Measurements from ENCODE around the gene RPUSD3. TPM values are rescaled to one million over a fixed set of nuclear protein-coding genes. Genes with fewer than 3 reads are reported as not detected.
"Not testable (repeated sequence)": the region's sequence is repeated elsewhere in the genome, so short reads cannot be mapped to it uniquely, and the experiment has no call there.

Gene RPUSD3
- total RNA-seq, 1 donor from 2014 or later, result 30.7 TPM

- no peaks in the 10 kb centered on the region for H3K36me3 ChIP-seq
- no peaks in the 10 kb centered on the region for H3K9me3 ChIP-seq
- intact Hi-C loops (cut with DNase I), result no loop called here
- DNase-seq (ENCODE audit: low spot score in 2 of 2), result no peak
- H3K4me1 ChIP-seq, result peaks cover 0 to 4% of the 10 kb centered on the region in 2 donors
- H3K27ac ChIP-seq, result no peak overlapping the region
- no peaks in the 10 kb centered on the region for H3K27me3 ChIP-seq
- no peak overlapping the region for H3K4me3 ChIP-seq
- TF ChIP-seq, protein P1, sequence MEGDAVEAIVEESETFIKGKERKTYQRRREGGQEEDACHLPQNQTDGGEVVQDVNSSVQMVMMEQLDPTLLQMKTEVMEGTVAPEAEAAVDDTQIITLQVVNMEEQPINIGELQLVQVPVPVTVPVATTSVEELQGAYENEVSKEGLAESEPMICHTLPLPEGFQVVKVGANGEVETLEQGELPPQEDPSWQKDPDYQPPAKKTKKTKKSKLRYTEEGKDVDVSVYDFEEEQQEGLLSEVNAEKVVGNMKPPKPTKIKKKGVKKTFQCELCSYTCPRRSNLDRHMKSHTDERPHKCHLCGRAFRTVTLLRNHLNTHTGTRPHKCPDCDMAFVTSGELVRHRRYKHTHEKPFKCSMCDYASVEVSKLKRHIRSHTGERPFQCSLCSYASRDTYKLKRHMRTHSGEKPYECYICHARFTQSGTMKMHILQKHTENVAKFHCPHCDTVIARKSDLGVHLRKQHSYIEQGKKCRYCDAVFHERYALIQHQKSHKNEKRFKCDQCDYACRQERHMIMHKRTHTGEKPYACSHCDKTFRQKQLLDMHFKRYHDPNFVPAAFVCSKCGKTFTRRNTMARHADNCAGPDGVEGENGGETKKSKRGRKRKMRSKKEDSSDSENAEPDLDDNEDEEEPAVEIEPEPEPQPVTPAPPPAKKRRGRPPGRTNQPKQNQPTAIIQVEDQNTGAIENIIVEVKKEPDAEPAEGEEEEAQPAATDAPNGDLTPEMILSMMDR (IDR thresholded peaks at IDR 0.05), result no peak
These were observed 27.2 kb upstream of the RPUSD3 start for GRCh38 chr3:9870978-9871377.

DNA sequence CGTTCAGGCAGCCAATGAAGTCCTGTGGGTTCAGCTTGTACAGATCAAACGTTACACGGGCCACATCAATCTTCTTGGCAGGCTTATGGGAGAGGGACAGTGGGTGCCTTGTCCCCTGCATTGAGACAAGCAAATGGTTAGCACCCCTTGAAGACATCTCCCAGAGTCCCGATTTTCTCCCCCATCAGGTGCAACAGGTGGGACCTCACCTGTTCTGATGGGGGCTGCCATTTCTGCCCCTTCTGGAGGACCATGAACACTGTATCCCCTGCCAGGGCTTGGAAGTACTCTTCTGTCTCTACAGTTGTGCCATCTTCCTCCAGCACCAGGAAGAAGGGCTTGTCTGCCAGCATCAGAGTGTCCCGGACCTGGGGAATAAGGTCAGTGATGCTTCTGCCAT lies 26.1 kb upstream of the RPUSD3 start:
- intact Hi-C loops (cut with DNase I), result no loop called here
- no peaks in the 10 kb centered on the region for H3K27me3 ChIP-seq
- H3K4me3 ChIP-seq, result no peak overlapping the region
- peaks cover 0 to 13% of the 10 kb centered on the region in 2 donors for H3K4me1 ChIP-seq
- DNase-seq (ENCODE audit: low spot score in 2 of 2), result no peak
- H3K36me3 ChIP-seq, result no peaks in the 10 kb centered on the region
- no peak overlapping the region for H3K27ac ChIP-seq
- TF ChIP-seq, protein P1 (IDR thresholded peaks at IDR 0.05), result no peak
- H3K9me3 ChIP-seq, result no peaks in the 10 kb centered on the region

DNA sequence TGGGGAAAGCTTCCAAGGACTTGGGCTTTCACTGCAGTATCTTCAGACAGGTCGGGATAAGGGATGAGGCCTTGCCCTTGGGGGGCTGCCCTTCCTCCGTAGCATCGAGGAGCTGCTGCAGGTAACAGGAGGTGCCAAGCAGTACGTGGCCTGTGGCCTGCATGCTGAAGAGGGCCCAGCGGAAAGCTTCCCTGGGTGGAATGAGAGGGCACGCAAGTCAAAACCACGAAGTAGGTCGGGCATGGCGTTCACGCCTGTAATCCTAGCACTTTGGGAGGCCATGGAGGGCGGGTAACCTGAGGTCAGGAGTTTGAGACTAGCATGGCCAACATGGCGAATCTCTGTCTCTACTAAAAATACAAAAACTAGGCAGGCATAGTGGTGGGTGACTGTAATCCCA lies 23.3 kb upstream of the RPUSD3 start:
- H3K4me3 ChIP-seq, result no peak overlapping the region
- TF ChIP-seq, protein P1 (IDR thresholded peaks at IDR 0.05), result no peak
- intact Hi-C loops (cut with DNase I), result loop anchor here (2.0 kb wide), 1 partner anchor 24 kb away; the partner anchor contains the start of gene JAGN1
- peaks cover 0 to 24% of the 10 kb centered on the region in 2 donors for H3K4me1 ChIP-seq
- H3K9me3 ChIP-seq, result no peaks in the 10 kb centered on the region
- peak overlapping the region; percentile 60 to 73 for H3K27ac ChIP-seq
- H3K36me3 ChIP-seq, result no peaks in the 10 kb centered on the region
- no peaks in the 10 kb centered on the region for H3K27me3 ChIP-seq
- no peak for DNase-seq (ENCODE audit: low spot score in 2 of 2)

DNA sequence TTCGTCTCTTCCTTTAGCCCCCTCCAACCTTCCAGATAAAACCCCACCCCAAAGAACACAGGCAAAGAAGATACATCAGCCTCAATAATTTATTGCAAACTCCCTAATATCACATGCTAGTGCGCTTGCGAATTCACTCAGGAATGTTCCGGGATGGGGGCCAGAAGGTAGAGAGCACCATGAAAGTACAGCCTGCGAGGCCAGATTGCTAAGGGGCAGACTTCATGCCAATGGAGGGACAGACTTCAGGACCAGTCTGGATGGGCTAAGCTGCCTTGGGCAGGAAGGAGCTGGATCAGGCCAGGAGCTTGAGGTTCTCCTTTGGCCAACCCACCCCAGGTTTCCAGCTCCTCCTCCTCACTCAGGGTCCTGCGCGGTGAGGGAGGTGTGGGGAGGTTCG lies 22.8 kb upstream of the RPUSD3 start:
- Histone ChIP-seq H3K27ac (peak overlapping the region; percentile 60 to 73), H3K4me3 (no peak overlapping the region), H3K36me3 (no peaks in the 10 kb centered on the region), H3K27me3 (no peaks in the 10 kb centered on the region), H3K9me3 (no peaks in the 10 kb centered on the region), H3K4me1 (peaks cover 0 to 24% of the 10 kb centered on the region in 2 donors)
- DNase-seq (ENCODE audit: low spot score in 2 of 2), result peak in 1 of 2 donors; percentile 82
- intact Hi-C loops (cut with DNase I), result loop anchor here (2.0 kb wide), 1 partner anchor 24 kb away; the partner anchor contains the start of gene JAGN1
- TF ChIP-seq, protein P1 (IDR thresholded peaks at IDR 0.05), result no peak

GRCh38 chr3:9865125-9865637 lies 21.4 kb upstream of the RPUSD3 start:
- H3K9me3 ChIP-seq; H3K4me3 ChIP-seq; H3K27me3 ChIP-seq; DNase-seq (ENCODE audit: low spot score in 2 of 2); H3K36me3 ChIP-seq; intact Hi-C loops (cut with DNase I): not testable (repeated sequence)
- peak overlapping the region in 1 of 2 donors; percentile 73 for H3K27ac ChIP-seq
- H3K4me1 ChIP-seq, result peaks cover 0 to 24% of the 10 kb centered on the region in 2 donors

DNA sequence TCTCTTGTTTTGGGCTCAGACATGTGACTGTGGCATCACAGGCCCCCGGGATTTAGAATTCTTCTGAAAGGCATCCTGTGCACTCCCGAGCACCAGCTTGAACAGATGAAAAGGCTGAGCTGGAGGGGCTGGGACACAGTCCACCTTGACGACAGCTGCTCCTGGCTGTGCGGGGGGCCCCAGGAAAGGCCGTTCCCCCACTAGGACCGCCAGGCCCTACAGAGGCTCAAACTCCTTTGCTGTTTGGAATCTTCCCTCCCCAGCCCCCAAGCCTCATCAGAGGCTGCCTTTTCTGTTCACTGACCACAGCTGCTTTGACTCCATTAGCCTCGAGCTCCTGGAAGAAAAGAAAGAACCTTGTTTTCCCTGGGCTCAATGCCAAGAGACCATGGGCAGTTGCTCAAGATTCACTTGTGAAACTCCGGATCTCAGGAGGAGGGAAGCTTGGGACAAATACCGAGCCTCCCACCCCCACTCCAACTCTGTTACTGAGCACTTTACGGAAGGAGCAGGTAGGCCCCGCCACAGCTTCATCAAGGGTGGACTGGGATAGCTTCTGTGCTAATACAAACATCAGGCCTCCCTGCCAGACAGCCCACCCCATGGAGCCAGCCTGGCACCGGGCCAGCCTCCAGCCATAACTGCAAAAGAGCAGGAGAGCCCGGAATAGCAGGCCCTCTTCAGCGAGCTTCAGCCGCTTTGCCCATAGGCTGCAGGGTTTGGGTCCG lies 20.6 kb upstream of the RPUSD3 start:
- peak in 1 of 2 donors; percentile 81 for DNase-seq (ENCODE audit: low spot score in 2 of 2)
- Histone ChIP-seq H3K9me3 (no peaks in the 10 kb centered on the region), H3K4me1 (peaks cover 0 to 24% of the 10 kb centered on the region in 2 donors), H3K36me3 (no peaks in the 10 kb centered on the region), H3K27ac (peak overlapping the region; percentile 2 to 34), H3K4me3 (peak overlapping the region in 1 of 2 donors; percentile 5), H3K27me3 (no peaks in the 10 kb centered on the region)
- intact Hi-C loops (cut with DNase I), result no loop called here
- TF ChIP-seq, protein P1 (IDR thresholded peaks at IDR 0.05), result no peak

Measured in ascending aorta (tissue), 2 donors.